HepG2 (cell line): Measurements from ENCODE around the gene MYBPC3.

Experiments used
- CTCF ChIP-seq: sonication (generic); formaldehyde crosslinking; IDR thresholded peaks from 2 replicates; pipeline ENCODE4 v1.5.0; 2020; ENCODE audit warnings: mild to moderate bottlenecking, missing genetic modification reagents, moderate library complexity
- MXD3 ChIP-seq: IDR thresholded peaks from 2 replicates; pipeline ENCODE4 v1.6.1; 2016; ENCODE audit warnings: mild to moderate bottlenecking, missing biosample characterization, missing genetic modification reagents
- REST ChIP-seq, 2 experiments: IDR thresholded peaks; 2 replicates each; pipeline ENCODE4 v1.6.1; 2011 to 2012; ENCODE audit warnings: low read length in 2 of 2, borderline replicate concordance in 1 of 2, low read depth in 1 of 2, mild to moderate bottlenecking in 1 of 2, moderate library complexity in 1 of 2
- TAF15 ChIP-seq: fragments of 200-400 bp; formaldehyde crosslinking; IDR thresholded peaks from one replicate; pipeline ENCODE4 v1.6.1; 2018; ENCODE audit warnings: mild to moderate bottlenecking, low read depth, low read length; ENCODE audit not compliant: poor library complexity, severe bottlenecking
- TGIF2 ChIP-seq: IDR thresholded peaks from 2 replicates; pipeline ENCODE4 v1.6.1; 2016; ENCODE audit warnings: control low read depth, missing compliant biosample characterization

GRCh38 chr11:47342036-47342803 is 10.3 kb downstream of the MYBPC3 start:
- TF ChIP-seq TAF15: no peak
- TF ChIP-seq REST (IDR thresholded peaks at IDR 0.05; ENCODE audit: borderline replicate concordance in 1 of 2, low read depth in 1 of 2, low read length in 2 of 2): no peak
- TF ChIP-seq CTCF (CRISPR knock-in tag): no peak
- no peak for TF ChIP-seq TGIF2 (CRISPR knock-in tag)
- TF ChIP-seq MXD3 (CRISPR knock-in tag): no peak
